ENCODE data around the gene NOX3.
"Not testable (repeated sequence)": the region's sequence is repeated elsewhere in the genome, so short reads cannot be mapped to it uniquely, and the experiment has no call there.

The NOX3 gene

GRCh38 chr6:155468543-155468942 is 12.9 kb upstream of the NOX3 start:
- not testable (repeated sequence) for DNase-seq

- no peak for DNase-seq
These were observed 10.9 kb upstream of the NOX3 start for GRCh38 chr6:155466539-155466938.

GRCh38 chr6:155461556-155461955 is 5.9 kb upstream of the NOX3 start:
- DNase-seq: no peak

- DNase-seq: no peak
These were observed 1.2 kb downstream of the NOX3 start for GRCh38 chr6:155454471-155454870.

GRCh38 chr6:155454008-155454407 is 1.6 kb downstream of the NOX3 start:
- no peak for DNase-seq

GRCh38 chr6:155452576-155452975 is 3.1 kb downstream of the NOX3 start:
- DNase-seq: no peak

- DNase-seq: not testable (repeated sequence)
These were observed 4.1 kb downstream of the NOX3 start for GRCh38 chr6:155451530-155451929.

GRCh38 chr6:155450240-155450581 is 5.4 kb downstream of the NOX3 start:
- DNase-seq: no peak

- no peak for DNase-seq
These were observed 6.0 kb downstream of the NOX3 start for GRCh38 chr6:155449450-155450239.

- no peak for DNase-seq
These were observed 6.8 kb downstream of the NOX3 start for GRCh38 chr6:155448668-155449449.

GRCh38 chr6:155447949-155448348 is 7.7 kb downstream of the NOX3 start:
- DNase-seq: no peak

GRCh38 chr6:155444952-155445903 is 10.4 kb downstream of the NOX3 start:
- DNase-seq: no peak

GRCh38 chr6:155444120-155444917 is 11.3 kb downstream of the NOX3 start:
- DNase-seq: no peak

- DNase-seq: no peak
These were observed 12.5 kb downstream of the NOX3 start for GRCh38 chr6:155443168-155443567.

GRCh38 chr6:155442562-155442961 is 13.1 kb downstream of the NOX3 start:
- no peak for DNase-seq

- no peak for DNase-seq
These were observed 14.6 kb downstream of the NOX3 start for GRCh38 chr6:155441112-155441465.

- no peak for DNase-seq
These were observed 15.1 kb downstream of the NOX3 start for GRCh38 chr6:155440398-155441111.

GRCh38 chr6:155439376-155439775 is 16.3 kb downstream of the NOX3 start:
- DNase-seq: no peak

- no peak for DNase-seq
These were observed 18.5 kb downstream of the NOX3 start for GRCh38 chr6:155436981-155437749.

GRCh38 chr6:155434829-155435423 is 20.7 kb downstream of the NOX3 start:
- DNase-seq: no peak

- no peak for DNase-seq
These were observed 21.5 kb downstream of the NOX3 start for GRCh38 chr6:155434096-155434495.
